GM23338 (cell line): ENCODE measurements around the gene FYCO1. TPM values are rescaled to one million over a fixed set of nuclear protein-coding genes. Genes with fewer than 3 reads are reported as not detected.

ENCODE experiments used
- ATAC-seq: fragments of 200-7000 bp; cut with Tn5 transposase; 3 replicates; pipeline ENCODE4 v1.9.1; 2020
- DNase-seq: peaks from one replicate; pipeline ENCODE4 v3.0.0-alpha.2; 2015; ENCODE audit warnings: low spot score
- H2AFZ ChIP-seq: fragments of 200-600 bp; sonication (generic); 2 replicates; pipeline ENCODE4 v1.8.0; 2016; ENCODE audit warnings: antibody characterized with exemption, mild to moderate bottlenecking, moderate library complexity
- H3F3A ChIP-seq: fragments of 200-600 bp; sonication (generic); replicated peaks from 2 replicates; pipeline ENCODE4 v1.8.0; 2017; ENCODE audit warnings: antibody characterized with exemption, mixed run types, low read depth
- H3K27ac ChIP-seq: fragments of 200-600 bp; sonication (generic); 2 replicates; pipeline ENCODE4 v1.6.1; 2016; ENCODE audit warnings: low read depth
- H3K27me3 ChIP-seq: fragments of 200-600 bp; sonication (generic); 2 replicates; pipeline ENCODE4 v1.8.0; 2016; ENCODE audit warnings: mild to moderate bottlenecking, mixed run types, moderate library complexity; ENCODE audit not compliant: insufficient read depth
- H3K36me3 ChIP-seq: fragments of 200-600 bp; sonication (generic); 2 replicates; pipeline ENCODE4 v1.8.0; 2016; ENCODE audit warnings: mild to moderate bottlenecking; ENCODE audit not compliant: insufficient read depth
- H3K4me1 ChIP-seq: fragments of 200-600 bp; sonication (generic); 2 replicates; pipeline ENCODE4 v1.8.0; 2016; ENCODE audit warnings: mild to moderate bottlenecking, moderate library complexity; ENCODE audit not compliant: insufficient read depth
- H3K4me2 ChIP-seq: fragments of 200-600 bp; sonication (generic); 2 replicates; pipeline ENCODE4 v1.7.1; 2017; ENCODE audit warnings: mixed run types
- H3K4me3 ChIP-seq: fragments of 200-600 bp; sonication (generic); 2 replicates; pipeline ENCODE4 v1.6.1; 2016; ENCODE audit warnings: mixed run types
- H3K79me2 ChIP-seq: fragments of 200-600 bp; sonication (generic); replicated peaks from 2 replicates; pipeline ENCODE4 v1.8.0; 2017; ENCODE audit warnings: mild to moderate bottlenecking; ENCODE audit not compliant: insufficient read depth
- H3K9me2 ChIP-seq: fragments of 200-600 bp; sonication (generic); 2 replicates; pipeline ENCODE4 v1.8.0; 2017; ENCODE audit not compliant: insufficient read depth
- H4K20me1 ChIP-seq: fragments of 200-600 bp; sonication (generic); replicated peaks from 2 replicates; pipeline ENCODE4 v1.8.0; 2017; ENCODE audit warnings: mild to moderate bottlenecking; ENCODE audit not compliant: insufficient read depth
- H3K27ac Mint-ChIP-seq: 2 replicates; pipeline ENCODE4 v1.8.0; 2020; ENCODE audit warnings: inconsistent platforms, mild to moderate bottlenecking, moderate library complexity, mixed read lengths
- H3K27me3 Mint-ChIP-seq: 3 replicates; pipeline ENCODE4 v1.8.0; 2022; ENCODE audit warnings: low read depth, mild to moderate bottlenecking, moderate library complexity, mixed read lengths, inconsistent platforms; ENCODE audit not compliant: insufficient read depth, poor library complexity
- H3K36me3 Mint-ChIP-seq: 3 replicates; pipeline ENCODE4 v1.8.0; 2021; ENCODE audit warnings: low read depth, mild to moderate bottlenecking, inconsistent platforms, moderate library complexity, mixed read lengths
- H3K4me1 Mint-ChIP-seq: 3 replicates; pipeline ENCODE4 v1.8.0; 2020; ENCODE audit warnings: mild to moderate bottlenecking, inconsistent platforms, mixed read lengths
- H3K4me3 Mint-ChIP-seq: 3 replicates; pipeline ENCODE4 v1.8.0; 2021; ENCODE audit warnings: moderate library complexity, mild to moderate bottlenecking, inconsistent platforms, mixed read lengths
- H3K9me3 Mint-ChIP-seq: 3 replicates; pipeline ENCODE4 v1.8.0; 2020; ENCODE audit warnings: moderate library complexity, mild to moderate bottlenecking, inconsistent platforms, mixed read lengths
- EZH2 ChIP-seq: fragments of 200-600 bp; sonication (generic); IDR thresholded peaks from one replicate; pipeline ENCODE4 v1.8.0; 2017; ENCODE audit warnings: antibody characterized with exemption, mild to moderate bottlenecking, low read depth; ENCODE audit not compliant: unreplicated experiment
- EZH2phosphoT487 ChIP-seq: fragments of 200-600 bp; sonication (generic); IDR thresholded peaks from one replicate; pipeline ENCODE4 v1.8.1; 2018; ENCODE audit warnings: antibody characterized with exemption; ENCODE audit not compliant: unreplicated experiment
- NANOG ChIP-seq: IDR thresholded peaks from 2 replicates; pipeline ENCODE4 v1.6.1; 2016; ENCODE audit warnings: antibody characterized with exemption, borderline replicate concordance
- POLR2AphosphoS5 ChIP-seq: IDR thresholded peaks from 2 replicates; pipeline ENCODE4 v1.6.1; 2016; ENCODE audit warnings: antibody characterized with exemption, low read depth
- STAT1 ChIP-seq: IDR thresholded peaks from one replicate; pipeline ENCODE4 v1.6.1; 2016; ENCODE audit warnings: antibody characterized with exemption; ENCODE audit not compliant: unreplicated experiment
- ZNF331 ChIP-seq: fragments of 250-450 bp; sonication (Bioruptor Pico); IDR thresholded peaks from 2 replicates; pipeline ENCODE4 v1.5.0; 2020; ENCODE audit warnings: low read depth, mild to moderate bottlenecking, moderate library complexity
- polyA plus RNA-seq: library from polyadenylated mRNA; unstranded; fragments of >200 nt; fragmentation: Nextera tagmentation; extraction: Ambion mirVana; gene quantifications from 2 replicates; pipeline ENCODE4 v1.2.1, GENCODE V29; 2016
- total RNA-seq: library from RNA; depleted of rRNA; stranded (reverse); fragments of >200 nt; shearing (Covaris generic); gene quantifications from 2 replicates; pipeline ENCODE4 v1.2.3, GENCODE V29; 2014
- TF ChIP-seq, protein P1 (sequence below): fragments of 250-450 bp; sonication (Bioruptor Pico); IDR thresholded peaks from 2 replicates; pipeline ENCODE4 v1.5.0; 2020; ENCODE audit warnings: mild to moderate bottlenecking, moderate library complexity

The FYCO1 gene
- total and polyA plus RNA-seq, 2 experiments from 2014 or later, result 4.5 to 17.2 TPM

DNA sequence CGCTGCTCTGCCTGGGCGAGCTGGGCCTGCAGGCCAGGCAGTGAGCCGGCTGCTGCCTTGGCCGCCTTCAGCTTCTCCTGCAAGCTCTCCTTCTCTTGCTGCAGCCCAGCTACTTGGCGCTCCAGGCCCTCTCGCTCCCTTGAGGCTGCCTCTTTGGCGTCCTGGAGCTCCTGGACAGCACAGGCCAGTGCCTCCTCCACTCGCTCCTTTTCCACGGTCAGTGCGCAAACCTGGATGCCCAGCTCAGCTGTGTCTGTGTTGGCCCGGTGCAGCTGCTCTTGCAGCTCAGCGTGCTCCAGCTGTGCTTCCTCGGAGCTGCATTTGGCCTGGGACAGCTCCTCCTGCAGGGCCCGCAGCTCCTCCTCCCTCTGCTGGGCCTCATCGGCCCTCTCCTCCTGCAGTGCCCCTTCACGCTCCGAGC lies 29.2 kb downstream of the FYCO1 start (continued):
- TF ChIP-seq, protein P1, sequence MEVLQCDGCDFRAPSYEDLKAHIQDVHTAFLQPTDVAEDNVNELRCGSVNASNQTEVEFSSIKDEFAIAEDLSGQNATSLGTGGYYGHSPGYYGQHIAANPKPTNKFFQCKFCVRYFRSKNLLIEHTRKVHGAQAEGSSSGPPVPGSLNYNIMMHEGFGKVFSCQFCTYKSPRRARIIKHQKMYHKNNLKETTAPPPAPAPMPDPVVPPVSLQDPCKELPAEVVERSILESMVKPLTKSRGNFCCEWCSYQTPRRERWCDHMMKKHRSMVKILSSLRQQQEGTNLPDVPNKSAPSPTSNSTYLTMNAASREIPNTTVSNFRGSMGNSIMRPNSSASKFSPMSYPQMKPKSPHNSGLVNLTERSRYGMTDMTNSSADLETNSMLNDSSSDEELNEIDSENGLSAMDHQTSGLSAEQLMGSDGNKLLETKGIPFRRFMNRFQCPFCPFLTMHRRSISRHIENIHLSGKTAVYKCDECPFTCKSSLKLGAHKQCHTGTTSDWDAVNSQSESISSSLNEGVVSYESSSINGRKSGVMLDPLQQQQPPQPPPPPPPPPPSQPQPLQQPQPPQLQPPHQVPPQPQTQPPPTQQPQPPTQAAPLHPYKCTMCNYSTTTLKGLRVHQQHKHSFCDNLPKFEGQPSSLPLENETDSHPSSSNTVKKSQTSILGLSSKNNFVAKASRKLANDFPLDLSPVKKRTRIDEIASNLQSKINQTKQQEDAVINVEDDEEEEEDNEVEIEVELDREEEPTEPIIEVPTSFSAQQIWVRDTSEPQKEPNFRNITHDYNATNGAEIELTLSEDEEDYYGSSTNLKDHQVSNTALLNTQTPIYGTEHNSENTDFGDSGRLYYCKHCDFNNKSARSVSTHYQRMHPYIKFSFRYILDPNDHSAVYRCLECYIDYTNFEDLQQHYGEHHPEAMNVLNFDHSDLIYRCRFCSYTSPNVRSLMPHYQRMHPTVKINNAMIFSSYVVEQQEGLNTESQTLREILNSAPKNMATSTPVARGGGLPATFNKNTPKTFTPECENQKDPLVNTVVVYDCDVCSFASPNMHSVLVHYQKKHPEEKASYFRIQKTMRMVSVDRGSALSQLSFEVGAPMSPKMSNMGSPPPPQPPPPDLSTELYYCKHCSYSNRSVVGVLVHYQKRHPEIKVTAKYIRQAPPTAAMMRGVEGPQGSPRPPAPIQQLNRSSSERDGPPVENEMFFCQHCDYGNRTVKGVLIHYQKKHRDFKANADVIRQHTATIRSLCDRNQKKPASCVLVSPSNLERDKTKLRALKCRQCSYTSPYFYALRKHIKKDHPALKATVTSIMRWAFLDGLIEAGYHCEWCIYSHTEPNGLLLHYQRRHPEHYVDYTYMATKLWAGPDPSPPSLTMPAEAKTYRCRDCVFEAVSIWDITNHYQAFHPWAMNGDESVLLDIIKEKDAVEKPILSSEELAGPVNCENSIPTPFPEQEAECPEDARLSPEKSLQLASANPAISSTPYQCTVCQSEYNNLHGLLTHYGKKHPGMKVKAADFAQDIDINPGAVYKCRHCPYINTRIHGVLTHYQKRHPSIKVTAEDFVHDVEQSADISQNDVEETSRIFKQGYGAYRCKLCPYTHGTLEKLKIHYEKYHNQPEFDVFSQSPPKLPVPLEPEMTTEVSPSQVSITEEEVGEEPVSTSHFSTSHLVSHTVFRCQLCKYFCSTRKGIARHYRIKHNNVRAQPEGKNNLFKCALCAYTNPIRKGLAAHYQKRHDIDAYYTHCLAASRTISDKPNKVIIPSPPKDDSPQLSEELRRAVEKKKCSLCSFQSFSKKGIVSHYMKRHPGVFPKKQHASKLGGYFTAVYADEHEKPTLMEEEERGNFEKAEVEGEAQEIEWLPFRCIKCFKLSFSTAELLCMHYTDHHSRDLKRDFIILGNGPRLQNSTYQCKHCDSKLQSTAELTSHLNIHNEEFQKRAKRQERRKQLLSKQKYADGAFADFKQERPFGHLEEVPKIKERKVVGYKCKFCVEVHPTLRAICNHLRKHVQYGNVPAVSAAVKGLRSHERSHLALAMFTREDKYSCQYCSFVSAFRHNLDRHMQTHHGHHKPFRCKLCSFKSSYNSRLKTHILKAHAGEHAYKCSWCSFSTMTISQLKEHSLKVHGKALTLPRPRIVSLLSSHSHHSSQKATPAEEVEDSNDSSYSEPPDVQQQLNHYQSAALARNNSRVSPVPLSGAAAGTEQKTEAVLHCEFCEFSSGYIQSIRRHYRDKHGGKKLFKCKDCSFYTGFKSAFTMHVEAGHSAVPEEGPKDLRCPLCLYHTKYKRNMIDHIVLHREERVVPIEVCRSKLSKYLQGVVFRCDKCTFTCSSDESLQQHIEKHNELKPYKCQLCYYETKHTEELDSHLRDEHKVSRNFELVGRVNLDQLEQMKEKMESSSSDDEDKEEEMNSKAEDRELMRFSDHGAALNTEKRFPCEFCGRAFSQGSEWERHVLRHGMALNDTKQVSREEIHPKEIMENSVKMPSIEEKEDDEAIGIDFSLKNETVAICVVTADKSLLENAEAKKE (CRISPR knock-in tag), result no peak
- TF ChIP-seq STAT1 (no peak), POLR2AphosphoS5 (no peak), ZNF331 (no peak), NANOG (no peak)

DNA sequence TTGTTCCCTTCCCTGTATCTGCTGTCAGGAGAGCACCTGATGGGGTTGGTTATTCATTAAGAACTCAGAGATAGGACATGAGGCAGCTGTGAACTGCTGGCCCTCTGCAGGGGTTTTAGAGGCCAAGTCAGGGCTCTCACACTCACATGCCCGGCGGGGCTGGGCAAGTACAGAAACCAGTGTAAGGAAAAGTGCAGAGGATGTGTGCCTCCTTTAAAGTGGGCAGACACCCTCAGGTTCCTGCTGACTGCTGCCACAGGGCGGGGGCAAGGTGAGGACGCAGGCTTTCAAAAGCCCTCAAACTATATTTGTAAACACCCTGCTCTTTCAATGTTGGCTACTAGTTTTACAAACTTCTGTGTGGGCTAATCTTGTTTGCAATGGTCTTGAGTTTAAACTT lies 30.0 kb downstream of the FYCO1 start:
- H2AFZ ChIP-seq, result no peak overlapping the region
- no peak overlapping the region for H3K27ac Mint-ChIP-seq
- no peaks in the 10 kb centered on the region for H3K79me2 ChIP-seq
- DNase-seq (no peak), ATAC-seq (no peak)
- no peaks in the 10 kb centered on the region for H3K9me2 ChIP-seq
- H3K27me3 Mint-ChIP-seq, result peaks cover 2% of the 10 kb centered on the region
- no peak overlapping the region for H3K4me3 Mint-ChIP-seq
- H3K4me1 Mint-ChIP-seq, result no peaks in the 10 kb centered on the region; the same call in 2 of the 3 replicates
- H3K36me3 ChIP-seq, result peaks cover 31% of the 10 kb centered on the region
- H3K9me3 Mint-ChIP-seq, result no peaks in the 10 kb centered on the region
- H3K4me1 ChIP-seq, result no peaks in the 10 kb centered on the region
- H3K4me3 ChIP-seq, result no peak overlapping the region
- H3K36me3 Mint-ChIP-seq, result peaks cover 63% of the 10 kb centered on the region
- H3K27me3 ChIP-seq, result no peaks in the 10 kb centered on the region
- no peak overlapping the region for H3K27ac ChIP-seq
- no peaks in the 10 kb centered on the region for H3F3A ChIP-seq
- TF ChIP-seq, protein P1 (CRISPR knock-in tag), result no peak
- no peak for TF ChIP-seq NANOG
- no peak for TF ChIP-seq STAT1
- no peak for TF ChIP-seq EZH2
- no peak for TF ChIP-seq EZH2phosphoT487
- no peaks in the 10 kb centered on the region; the same call in 1 of the 2 replicates for H4K20me1 ChIP-seq
- H3K4me2 ChIP-seq, result no peak overlapping the region
